Psoas muscle (tissue), 8 donors: ENCODE data around the gene ISCA1. TPM values are rescaled to one million over a fixed set of nuclear protein-coding genes. Genes with fewer than 3 reads are reported as not detected.
"Not testable (repeated sequence)": the region's sequence is repeated elsewhere in the genome, so short reads cannot be mapped to it uniquely, and the experiment has no call there.

ENCODE experiments used
- ATAC-seq, 4 donors: fragments of 200-7000 bp; cut with Tn5 transposase; one replicate each; pipeline ENCODE4 v1.9.1; 2020; ENCODE audit warnings: moderate library complexity in 3 of 4, mild to moderate bottlenecking in 2 of 4
- DNase-seq, 2 donors: peaks; one replicate each; pipeline ENCODE4 v3.0.0-alpha.2; 2020
- H3K27ac ChIP-seq: fragments of 200-600 bp; one replicate; pipeline ENCODE4 v1.8.0; 2022
- H3K27me3 ChIP-seq, 3 donors: fragments of 200-600 bp in 1 of 3; one replicate each; pipeline versions ENCODE4 v1.6.1 to v1.8.0; 2013 to 2022; ENCODE audit warnings: low read length in 2 of 3, mild to moderate bottlenecking in 2 of 3, moderate library complexity in 1 of 3; ENCODE audit not compliant: insufficient read depth in 3 of 3
- H3K36me3 ChIP-seq, 2 donors: fragments of 200-600 bp in 1 of 2; one replicate each; pipeline versions ENCODE4 v1.6.1 to v1.8.0; 2013 to 2022; ENCODE audit warnings: low read depth in 1 of 2, mild to moderate bottlenecking in 1 of 2, moderate library complexity in 1 of 2; ENCODE audit not compliant: insufficient read depth in 1 of 2
- H3K4me1 ChIP-seq: fragments of 200-600 bp; one replicate; pipeline ENCODE4 v1.8.0; 2022
- H3K4me3 ChIP-seq: fragments of 200-600 bp; one replicate; pipeline ENCODE4 v1.8.0; 2022; ENCODE audit warnings: mild to moderate bottlenecking
- H3K9me3 ChIP-seq: fragments of 200-600 bp; one replicate; pipeline ENCODE4 v1.8.0; 2022
- CTCF ChIP-seq: fragments of 200-600 bp; IDR thresholded peaks from one replicate; pipeline ENCODE4 v1.8.0; 2022; ENCODE audit warnings: antibody characterized with exemption
- WGBS, 3 donors: extraction: QIAGEN DNeasy Blood & Tissue Kit; methylation state at CpG; one replicate each; pipeline versions ENCODE4 v1.1.6 to v1.1.7; 2013; 5-methylcytosine and 5-hydroxymethylcytosine counted together
- intact Hi-C, 2 donors: fragments of 100-400 bp; cut with DNase I; formaldehyde crosslinking; loops; one replicate each; pipeline versions ENCODE4 v1.11.0 to v1.14.2; 2022
- polyA plus RNA-seq, 3 donors: library from polyadenylated mRNA; stranded (reverse); fragments of 200-250 nt; gene quantifications; one replicate each; pipeline ENCODE4 v1.2.3, GENCODE V29; 2013
- total RNA-seq, 4 donors: library from RNA; stranded (reverse); fragmentation: NEBNext Ultra II Directional in 2 of 4; extraction: Animal tissue kit (Norgen Biotek cat#: 25700) in 2 of 4; gene quantifications; one replicate each; pipeline versions ENCODE4 v1.2.1 to v1.2.4, GENCODE V29; 2021 to 2023
- donor health status: healthy with polysubstance abuse.
- donor health status: DM: no; HTN: no; CAD: no; lungs with moderate emphysema.
- donor health status: Bipolar disorder and iron deficiency.
- donor health status: healthy.
- donor health status: DM: yes; HTN: yes; CAD: no.
- donor health status: DM: no; HTN: no; CAD: no.
- donor health status: DM: no; HTN: no; CAD: no.
- donor health status: DM: yes; HTN: yes; CAD: no.

The ISCA1 gene
- total and polyA plus RNA-seq, 7 donors: 44.5 to 130 (median 66.4) TPM

- Histone ChIP-seq H3K9me3 (no peaks in the 10 kb centered on the region), H3K36me3 (peaks cover 8 to 98% of the 10 kb centered on the region in 2 donors), H3K27me3 (no peaks in the 10 kb centered on the region), H3K27ac (no peak overlapping the region), H3K4me3 (no peak overlapping the region), H3K4me1 (no peaks in the 10 kb centered on the region)
- WGBS, 3 donors: 93 to 95% (median 94%) methylated on average over 4 of the region's 4 CpGs
- DNase-seq: no peak
- intact Hi-C loops: no loop called here
- no peak for ATAC-seq
- TF ChIP-seq CTCF: no peak
Observed at GRCh38 chr9:86318187-86318586, 35.8 kb upstream of the ISCA1 start.

- no peak for TF ChIP-seq CTCF
- no peaks in the 10 kb centered on the region for H3K4me1 ChIP-seq
- intact Hi-C loops: no loop called here
- no peak overlapping the region for H3K4me3 ChIP-seq
- no peak overlapping the region for H3K27ac ChIP-seq
- 47 to 64% (median 51%) methylated on average over 2 of the region's 2 CpGs for WGBS, 3 donors
- DNase-seq: no peak
- no peaks in the 10 kb centered on the region for H3K9me3 ChIP-seq
- H3K36me3 ChIP-seq: peaks cover 7 to 81% of the 10 kb centered on the region in 2 donors
- ATAC-seq: no peak
- H3K27me3 ChIP-seq: no peaks in the 10 kb centered on the region
Observed at GRCh38 chr9:86315078-86315477, 32.7 kb upstream of the ISCA1 start.

GRCh38 chr9:86312959-86313358 is 30.6 kb upstream of the ISCA1 start:
- H3K4me3 ChIP-seq, H3K9me3 ChIP-seq, ATAC-seq, DNase-seq, H3K27me3 ChIP-seq, H3K27ac ChIP-seq: not testable (repeated sequence)
- 90 to 100% (median 100%) methylated on average over 2 of the region's 2 CpGs for WGBS, 3 donors
- Histone ChIP-seq H3K36me3 (peaks cover 4 to 80% of the 10 kb centered on the region in 2 donors), H3K4me1 (peaks cover 15% of the 10 kb centered on the region)
- intact Hi-C loops: loop anchor here in 1 of 2 donors (5.0 kb wide), 1 partner anchor 34 kb away; no protein-coding TSS in a partner anchor

- intact Hi-C loops: no loop called here
- Histone ChIP-seq H3K9me3 (no peaks in the 10 kb centered on the region), H3K4me3 (no peak overlapping the region), H3K27ac (peak overlapping the region; percentile 57), H3K4me1 (peaks cover 16% of the 10 kb centered on the region), H3K27me3 (no peaks in the 10 kb centered on the region), H3K36me3 (peaks cover 3 to 82% of the 10 kb centered on the region in 2 donors)
- ATAC-seq: peak; percentile 89 to 98 (median 96)
- no peak for DNase-seq
- no peak for TF ChIP-seq CTCF
- WGBS, 3 donors: 28 to 42% (median 32%) methylated on average over 1 of the region's 1 CpG
Observed at GRCh38 chr9:86308687-86309086, 26.3 kb upstream of the ISCA1 start.

- H3K4me1 ChIP-seq: peaks cover 19% of the 10 kb centered on the region
- TF ChIP-seq CTCF: no peak
- H3K4me3 ChIP-seq: no peak overlapping the region
- peaks cover 5 to 99% of the 10 kb centered on the region in 2 donors for H3K36me3 ChIP-seq
- no peaks in the 10 kb centered on the region for H3K9me3 ChIP-seq
- no peaks in the 10 kb centered on the region for H3K27me3 ChIP-seq
- intact Hi-C loops: no loop called here
- no peak for ATAC-seq
- no peak overlapping the region for H3K27ac ChIP-seq
- DNase-seq: no peak
- WGBS, 3 donors: 60 to 72% (median 68%) methylated on average over 3 of the region's 3 CpGs
Observed at GRCh38 chr9:86304236-86304730, 21.9 kb upstream of the ISCA1 start.
